ENCODE data around the gene PNPLA7.

The PNPLA7 gene

DNA sequence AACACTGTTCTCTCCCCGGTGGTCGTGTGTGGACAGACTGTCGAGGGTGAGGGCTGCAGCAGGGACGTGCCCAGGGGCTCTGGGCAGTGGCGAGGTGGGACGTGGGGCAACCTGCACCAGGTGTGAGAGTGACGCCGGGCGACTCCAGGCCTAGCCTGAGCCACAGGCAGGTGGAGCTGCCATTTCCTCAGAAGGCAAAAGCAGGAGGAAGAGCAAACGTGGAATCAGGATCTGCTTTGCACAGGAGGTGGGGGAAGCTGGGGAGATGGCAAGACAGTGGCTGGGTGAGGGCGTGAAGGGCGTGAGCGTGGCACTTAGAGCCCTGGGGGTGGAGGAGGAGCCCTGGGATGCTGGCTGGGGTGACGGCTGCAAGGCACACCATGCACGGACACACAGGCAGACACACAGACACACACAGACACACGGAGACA lies 51.5 kb downstream of the PNPLA7 start:
- H3K27ac Mint-ChIP-seq, result no peak overlapping the region
- peaks cover 10 to 12% of the 10 kb centered on the region in 2 donors for H3K4me1 Mint-ChIP-seq (ENCODE audit: low read depth in 2 of 2)
- ATAC-seq (replicated peaks) (no peak), DNase-seq (no peak)
- no peaks in the 10 kb centered on the region for H3K9me3 Mint-ChIP-seq
- peaks cover 21% of the 10 kb centered on the region for H3K36me3 Mint-ChIP-seq (ENCODE audit: insufficient read depth)
- no peak overlapping the region for H3K4me3 Mint-ChIP-seq
- no peaks in the 10 kb centered on the region for H3K27me3 Mint-ChIP-seq

DNA sequence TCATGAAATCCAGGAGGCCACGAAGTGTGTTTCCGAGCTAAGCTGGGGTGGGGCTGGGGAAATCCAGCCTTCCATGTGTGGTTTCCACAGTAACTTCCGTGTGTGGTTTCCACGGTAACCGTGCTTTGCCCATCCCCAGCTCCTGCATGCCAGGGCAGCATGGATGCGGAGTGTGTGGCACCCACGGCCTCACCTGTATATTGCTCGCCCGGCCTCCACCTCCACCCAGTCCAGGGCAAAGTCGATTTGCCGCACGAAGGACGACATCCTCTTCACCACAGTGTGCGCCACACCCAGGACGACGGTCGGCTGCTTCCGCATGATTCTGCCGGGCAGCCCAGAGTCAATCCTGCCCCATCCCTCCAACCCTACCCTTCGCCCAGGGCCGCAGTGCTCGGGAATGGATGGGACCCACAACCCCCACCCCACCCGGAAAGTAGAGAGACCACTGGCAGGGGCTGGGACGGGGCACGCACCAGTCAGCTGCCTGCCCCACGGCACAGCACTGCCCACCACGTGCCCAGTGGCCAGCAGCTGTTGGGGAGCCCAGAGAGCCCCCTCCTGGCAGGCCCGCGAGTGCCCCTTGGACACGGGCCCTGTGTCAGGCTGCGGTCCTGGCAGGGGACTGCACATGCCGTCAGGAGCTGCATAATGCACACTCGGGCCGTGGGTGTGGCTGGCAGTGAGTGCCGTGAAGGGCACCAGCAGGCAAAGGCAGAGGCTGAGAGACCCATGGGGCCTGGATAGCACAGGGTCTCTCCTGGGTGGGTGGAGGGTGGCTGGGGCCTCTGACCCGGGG lies 52.1 kb downstream of the PNPLA7 start:
- Mint-ChIP-seq H3K9me3 (no peaks in the 10 kb centered on the region), H3K36me3 (ENCODE audit: insufficient read depth) (peaks cover 21% of the 10 kb centered on the region)
- no peak for ATAC-seq (replicated peaks)

DNA sequence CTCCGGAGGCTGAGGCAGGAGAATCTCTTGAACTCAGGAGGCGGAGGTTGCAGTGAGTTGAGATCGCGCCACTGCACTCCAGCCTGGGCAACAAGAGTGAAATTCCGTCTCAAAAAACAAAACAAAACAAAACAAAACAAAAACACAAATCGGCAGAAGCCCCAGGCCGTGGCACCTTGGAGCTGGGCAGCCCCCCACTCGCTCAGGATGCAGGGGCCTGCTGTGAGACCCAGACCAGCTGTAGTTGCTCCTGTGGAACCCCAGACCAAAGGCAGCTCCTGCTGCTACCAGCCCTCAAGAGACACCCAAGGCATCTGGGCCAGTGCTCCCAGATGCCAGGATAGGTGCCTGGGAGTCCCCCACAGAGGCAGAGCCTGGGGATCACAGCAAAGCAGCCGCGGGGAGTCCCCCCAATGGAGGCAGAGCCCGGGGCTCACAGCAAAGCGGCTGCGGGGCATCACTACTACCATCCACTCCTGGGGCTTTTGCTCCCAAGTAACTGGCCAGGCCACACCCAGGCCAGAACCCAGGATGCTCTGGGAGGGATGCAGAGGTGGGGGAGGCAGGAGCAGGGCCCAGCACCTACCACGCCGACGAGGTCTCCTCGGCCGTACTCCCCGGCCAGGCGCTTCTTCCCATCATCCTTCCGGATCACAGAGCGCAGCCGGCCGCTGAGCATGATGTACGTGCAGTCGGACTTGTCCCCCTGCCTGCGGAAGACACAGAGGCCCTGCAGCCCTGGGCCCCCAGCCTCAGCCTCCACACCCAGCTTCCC lies 53.4 kb downstream of the PNPLA7 start:
- H3K36me3 Mint-ChIP-seq (ENCODE audit: insufficient read depth), result peaks cover 7% of the 10 kb centered on the region
- DNase-seq, result no peak
- no peak overlapping the region for H3K4me3 Mint-ChIP-seq
- peaks cover 4 to 6% of the 10 kb centered on the region in 2 donors for H3K4me1 Mint-ChIP-seq (ENCODE audit: low read depth in 2 of 2)
- H3K27ac Mint-ChIP-seq, result no peak overlapping the region
- H3K27me3 Mint-ChIP-seq, result no peaks in the 10 kb centered on the region
- ATAC-seq (replicated peaks), result no peak
- no peaks in the 10 kb centered on the region for H3K9me3 Mint-ChIP-seq

More for the DNA sequence above, 52.1 kb downstream of the PNPLA7 start:
- Mint-ChIP-seq H3K4me3 (no peak overlapping the region), H3K4me1 (ENCODE audit: low read depth in 2 of 2) (peaks cover 10 to 12% of the 10 kb centered on the region in 2 donors), H3K27me3 (no peaks in the 10 kb centered on the region), H3K27ac (no peak overlapping the region)
- no peak for DNase-seq

DNA sequence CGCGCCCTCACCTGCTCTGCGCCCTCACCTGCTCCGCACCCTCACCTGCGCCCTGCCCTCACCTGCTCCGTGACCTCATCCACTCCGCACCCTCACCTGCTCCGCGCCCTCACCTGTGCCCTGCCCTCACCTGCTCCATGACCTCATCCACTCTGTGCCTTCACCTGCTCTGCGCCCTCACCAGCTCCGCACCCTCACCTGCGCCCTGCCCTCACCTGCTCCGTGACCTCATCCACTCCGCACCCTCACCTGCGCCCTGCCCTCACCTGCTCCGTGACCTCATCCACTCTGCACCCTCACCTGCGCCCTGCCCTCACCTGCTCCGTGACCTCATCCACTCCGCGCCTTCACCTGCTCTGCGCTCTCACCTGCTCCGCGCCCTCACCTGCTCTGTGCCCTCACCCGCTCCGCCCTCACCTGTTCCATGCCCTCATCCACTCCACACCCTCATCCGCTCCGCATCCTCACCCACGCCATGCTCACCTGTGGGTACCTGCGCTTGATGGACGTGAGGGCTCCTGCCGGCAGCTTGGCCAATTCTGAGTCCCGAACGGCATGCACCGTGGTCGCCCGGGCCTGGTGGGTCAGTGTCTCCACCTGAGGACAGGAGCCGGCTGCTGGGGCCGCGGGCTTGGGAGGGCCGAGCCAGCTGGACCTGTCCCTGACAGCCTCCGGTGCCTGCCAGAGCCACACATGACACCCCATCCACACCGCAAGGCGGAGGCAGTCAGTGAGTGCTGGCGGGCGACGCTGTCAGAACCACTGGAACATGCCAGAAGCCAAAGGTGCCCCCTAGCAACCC lies 55.5 kb downstream of the PNPLA7 start:
- H3K36me3 Mint-ChIP-seq (ENCODE audit: insufficient read depth), result peaks cover 5% of the 10 kb centered on the region
- ATAC-seq (replicated peaks) (no peak), DNase-seq (no peak)
- H3K27me3 Mint-ChIP-seq, result no peaks in the 10 kb centered on the region
- no peak overlapping the region for H3K4me3 Mint-ChIP-seq
- peaks cover 4 to 11% of the 10 kb centered on the region in 2 donors for H3K4me1 Mint-ChIP-seq (ENCODE audit: low read depth in 2 of 2)
- peak overlapping the region in 1 of 2 donors; percentile 55 for H3K27ac Mint-ChIP-seq
- no peaks in the 10 kb centered on the region for H3K9me3 Mint-ChIP-seq

DNA sequence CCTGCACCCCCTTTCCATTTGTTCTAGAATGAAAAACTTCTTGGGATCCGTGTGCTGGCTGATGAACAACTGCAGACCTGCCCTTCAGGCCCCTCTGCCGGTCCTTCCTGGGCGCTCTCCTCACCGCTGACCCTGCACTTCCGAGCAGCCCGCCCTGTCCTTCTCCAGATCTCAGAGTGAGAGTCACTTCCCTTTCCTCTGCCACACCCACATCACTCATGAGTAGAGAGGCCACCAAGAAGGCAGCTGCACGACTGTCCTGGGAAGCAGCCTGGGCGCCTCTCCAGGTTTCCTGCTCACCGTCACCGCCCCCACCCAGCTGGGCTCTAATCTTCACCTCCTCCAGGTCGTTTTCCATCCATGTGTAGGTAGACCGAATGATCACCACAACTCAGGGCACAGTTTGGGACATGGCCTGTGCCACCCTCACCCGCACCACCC lies 56.1 kb downstream of the PNPLA7 start:
- Mint-ChIP-seq H3K27ac (peak overlapping the region in 1 of 2 donors; percentile 55), H3K27me3 (no peaks in the 10 kb centered on the region), H3K9me3 (no peaks in the 10 kb centered on the region), H3K36me3 (ENCODE audit: insufficient read depth) (peaks cover 5% of the 10 kb centered on the region), H3K4me1 (ENCODE audit: low read depth in 2 of 2) (peaks cover 3 to 11% of the 10 kb centered on the region in 2 donors), H3K4me3 (no peak overlapping the region)
- no peak for DNase-seq
- no peak for ATAC-seq (replicated peaks)

DNA sequence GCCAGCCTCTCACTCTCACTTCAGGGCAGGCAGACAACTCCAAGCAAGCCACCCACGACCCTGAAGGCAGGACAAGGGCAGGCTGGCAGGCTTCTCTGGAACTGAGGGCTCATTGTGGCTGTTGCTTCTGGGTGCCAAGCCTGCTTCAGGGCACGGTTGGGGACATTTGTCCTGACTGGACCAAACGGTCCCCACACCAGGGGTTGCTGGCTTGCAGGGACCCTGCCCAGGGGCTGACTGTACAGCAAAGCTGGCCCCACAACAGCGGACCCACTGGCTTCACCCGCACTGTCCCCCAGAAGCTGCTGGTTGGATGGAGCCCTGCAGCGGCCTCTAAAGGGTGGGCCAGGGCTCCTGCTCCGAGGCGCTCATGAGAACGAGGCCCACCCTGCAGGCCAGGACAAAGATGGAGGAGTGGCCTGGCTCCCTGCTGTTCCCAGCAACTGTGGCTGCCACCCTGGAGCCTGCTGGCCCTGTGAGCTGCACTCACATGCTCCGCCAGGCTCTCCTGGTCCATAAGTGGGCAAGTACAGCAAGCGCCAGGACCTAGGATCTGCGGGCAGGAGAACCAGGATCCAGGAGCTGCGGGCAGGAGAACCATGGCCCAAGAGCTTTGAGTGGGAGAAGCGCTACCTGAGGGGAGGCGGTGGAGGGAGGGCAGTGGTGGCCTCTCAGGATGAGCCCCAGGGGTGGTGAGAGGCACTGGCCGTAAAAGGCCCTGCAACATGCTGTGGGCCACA lies 56.7 kb downstream of the PNPLA7 start:
- peaks cover 0 to 11% of the 10 kb centered on the region in 2 donors for H3K4me1 Mint-ChIP-seq (ENCODE audit: low read depth in 2 of 2)
- H3K4me3 Mint-ChIP-seq, result no peak overlapping the region
- peak overlapping the region in 1 of 2 donors; percentile 55 for H3K27ac Mint-ChIP-seq
- peaks cover 5% of the 10 kb centered on the region for H3K36me3 Mint-ChIP-seq (ENCODE audit: insufficient read depth)
- ATAC-seq (replicated peaks) (no peak), DNase-seq (no peak)
- no peaks in the 10 kb centered on the region for H3K27me3 Mint-ChIP-seq
- H3K9me3 Mint-ChIP-seq, result no peaks in the 10 kb centered on the region

DNA sequence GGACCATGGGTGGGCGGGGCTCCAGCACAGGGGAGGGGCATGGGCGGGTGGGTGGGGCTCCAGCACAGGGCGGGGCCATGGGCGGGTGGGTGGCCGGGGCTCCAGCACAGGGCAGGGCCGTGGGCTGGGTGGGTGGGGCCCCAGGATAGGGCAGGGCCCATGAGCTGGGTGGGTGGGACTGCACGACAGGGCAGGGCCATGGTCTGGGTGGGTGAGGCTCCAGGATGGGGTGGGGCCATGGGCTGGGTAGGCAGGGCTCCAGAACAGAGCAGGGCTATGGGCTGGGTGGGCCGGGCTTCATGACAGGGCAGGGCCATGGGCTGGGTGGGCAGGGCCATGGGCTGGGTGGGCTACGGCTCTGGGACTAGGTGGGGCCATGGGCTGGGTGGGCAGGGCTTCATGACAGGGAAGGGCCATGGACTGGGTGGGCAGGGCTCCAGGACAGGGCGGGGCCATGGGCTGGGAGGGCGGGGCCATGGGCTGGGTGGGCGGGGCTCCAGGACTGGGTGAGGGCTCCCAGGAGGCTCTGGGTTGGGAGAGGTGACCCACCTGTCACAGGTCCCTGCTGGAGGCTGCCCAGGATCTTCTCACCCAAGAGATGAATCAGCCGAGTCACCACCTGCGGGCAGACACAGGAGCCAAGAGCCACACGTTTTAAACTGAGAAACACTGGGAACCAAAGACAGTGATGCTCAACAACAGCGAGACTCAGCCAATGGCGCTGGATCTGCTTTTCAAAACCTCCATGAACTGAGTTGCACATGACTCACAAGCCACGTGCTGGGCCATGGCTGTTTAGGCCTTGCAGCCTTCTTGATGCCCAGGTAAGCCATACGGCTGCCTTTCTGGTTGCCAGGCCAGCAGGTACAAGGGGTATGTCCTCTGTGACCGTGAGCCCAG lies 57.5 kb downstream of the PNPLA7 start:
- peaks cover 5% of the 10 kb centered on the region for H3K36me3 Mint-ChIP-seq (ENCODE audit: insufficient read depth)
- no peak for DNase-seq
- H3K4me3 Mint-ChIP-seq, result no peak overlapping the region
- no peaks in the 10 kb centered on the region for H3K27me3 Mint-ChIP-seq
- ATAC-seq (replicated peaks), result peak; percentile 61
- H3K27ac Mint-ChIP-seq, result no peak overlapping the region
- peaks cover 0 to 11% of the 10 kb centered on the region in 2 donors for H3K4me1 Mint-ChIP-seq (ENCODE audit: low read depth in 2 of 2)
- H3K9me3 Mint-ChIP-seq, result no peaks in the 10 kb centered on the region

DNA sequence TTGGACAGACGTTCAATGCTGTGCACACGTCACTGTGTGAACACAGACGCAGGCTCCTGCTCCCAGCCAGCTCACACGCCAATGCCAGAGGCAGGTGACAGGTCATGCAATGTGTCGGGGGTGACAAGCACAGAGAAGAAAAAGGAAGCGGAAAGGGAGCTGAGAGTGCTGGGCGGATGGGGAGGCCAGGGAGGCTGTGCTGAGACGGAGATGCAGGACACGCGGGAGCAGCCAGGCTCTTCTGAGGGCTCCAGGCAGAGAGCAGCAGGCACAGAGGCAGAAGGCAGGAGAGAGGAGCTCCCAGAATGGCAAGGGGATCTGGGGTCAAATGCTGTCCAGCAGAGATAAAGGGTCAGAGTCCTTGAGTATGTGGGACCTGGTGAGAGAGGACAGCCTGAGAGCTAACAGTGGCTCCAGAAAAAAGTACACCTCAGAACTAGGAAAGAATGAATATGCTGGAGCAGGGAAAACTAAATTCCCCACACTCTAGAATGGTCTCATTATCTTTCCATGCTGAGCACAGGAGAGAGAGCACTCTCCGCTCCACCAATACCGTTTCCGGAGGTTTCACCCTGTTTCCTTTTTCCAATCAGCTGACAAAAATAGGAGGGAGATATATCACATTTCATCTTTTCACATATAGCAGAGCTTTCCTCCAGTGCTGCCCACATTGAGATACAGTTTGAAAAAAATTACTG lies 58.3 kb downstream of the PNPLA7 start:
- Mint-ChIP-seq H3K4me1 (ENCODE audit: low read depth in 2 of 2) (peaks cover 0 to 11% of the 10 kb centered on the region in 2 donors), H3K4me3 (no peak overlapping the region), H3K27ac (no peak overlapping the region), H3K9me3 (no peaks in the 10 kb centered on the region), H3K27me3 (no peaks in the 10 kb centered on the region), H3K36me3 (ENCODE audit: insufficient read depth) (peaks cover 5% of the 10 kb centered on the region)
- no peak for ATAC-seq (replicated peaks)
- no peak for DNase-seq

DNA sequence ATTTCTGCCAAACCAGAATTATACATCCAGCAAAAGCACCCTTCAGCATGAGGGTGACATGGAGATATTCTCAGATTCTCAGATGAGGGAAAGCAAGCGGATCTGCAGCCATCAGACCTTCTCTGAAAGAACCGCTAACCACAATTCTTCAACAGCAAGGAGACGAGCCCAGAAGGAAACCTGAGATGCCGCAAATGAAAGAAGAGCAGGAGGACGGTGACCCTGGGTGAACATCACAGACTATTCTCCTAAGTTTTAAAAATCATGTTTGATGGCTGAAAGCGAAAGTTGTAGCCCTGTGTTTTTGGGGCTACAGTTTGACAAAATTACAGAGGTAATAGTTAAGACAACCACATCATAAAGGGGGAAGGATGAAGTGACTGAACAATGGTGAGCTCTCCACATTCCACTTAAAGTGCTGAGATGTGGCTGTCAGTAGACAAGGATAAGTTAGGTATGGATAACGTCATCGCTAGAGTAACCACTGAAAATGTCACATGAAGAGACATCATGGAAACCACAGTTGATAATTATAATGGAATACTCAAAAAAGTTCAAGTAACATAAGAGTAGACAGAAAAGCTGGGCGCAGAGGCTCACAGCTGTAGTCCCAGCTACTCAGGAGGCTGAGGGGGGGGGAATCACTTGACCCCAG lies 59.5 kb downstream of the PNPLA7 start:
- ATAC-seq (replicated peaks) (no peak), DNase-seq (no peak)
- H3K9me3 Mint-ChIP-seq, result no peaks in the 10 kb centered on the region
- no peak overlapping the region for H3K27ac Mint-ChIP-seq
- no peaks in the 10 kb centered on the region for H3K36me3 Mint-ChIP-seq (ENCODE audit: insufficient read depth)
- peaks cover 0 to 11% of the 10 kb centered on the region in 2 donors for H3K4me1 Mint-ChIP-seq (ENCODE audit: low read depth in 2 of 2)
- H3K4me3 Mint-ChIP-seq, result no peak overlapping the region
- H3K27me3 Mint-ChIP-seq, result no peaks in the 10 kb centered on the region

DNA sequence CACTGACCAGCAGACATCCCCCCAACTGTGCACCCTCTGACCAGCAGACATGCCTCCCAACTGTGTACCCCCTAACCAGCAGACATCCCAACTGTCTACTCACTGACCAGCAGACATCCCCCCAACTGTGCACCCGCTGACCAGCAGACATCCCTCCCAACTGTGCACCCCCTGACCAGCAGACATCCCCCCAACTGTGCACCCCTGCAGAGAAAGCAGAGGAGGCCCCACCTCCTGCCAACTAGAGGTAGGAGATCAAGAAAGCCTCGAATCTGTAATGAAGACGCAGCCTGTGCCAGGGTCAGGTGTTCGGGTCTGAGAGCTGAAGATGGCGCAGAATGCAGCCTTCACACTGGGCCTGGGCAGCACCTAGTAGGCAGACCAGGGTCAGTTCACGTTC lies 61.3 kb downstream of the PNPLA7 start:
- Mint-ChIP-seq H3K36me3 (ENCODE audit: insufficient read depth) (no peaks in the 10 kb centered on the region), H3K4me3 (no peak overlapping the region), H3K9me3 (no peaks in the 10 kb centered on the region), H3K27ac (no peak overlapping the region), H3K4me1 (ENCODE audit: low read depth in 2 of 2) (peaks cover 0 to 5% of the 10 kb centered on the region in 2 donors), H3K27me3 (no peaks in the 10 kb centered on the region)
- no peak for ATAC-seq (replicated peaks)
- DNase-seq, result no peak

DNA sequence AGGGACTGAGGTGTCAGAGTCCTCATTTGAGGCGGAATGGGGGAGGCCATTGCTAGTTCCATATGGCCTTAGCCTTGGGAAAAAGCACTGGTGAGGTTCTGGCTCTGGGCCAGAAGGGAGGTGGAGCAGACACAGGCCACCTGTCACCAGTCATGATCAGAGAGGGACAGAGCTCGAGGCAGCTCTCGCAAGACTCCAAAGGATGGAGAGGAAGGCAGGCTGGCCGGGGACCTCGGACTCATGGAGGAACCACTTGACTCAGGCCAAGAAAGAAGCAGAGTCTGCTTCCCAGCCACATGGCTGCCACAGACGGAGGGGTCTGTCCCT lies 61.9 kb downstream of the PNPLA7 start:
- no peaks in the 10 kb centered on the region for H3K36me3 Mint-ChIP-seq (ENCODE audit: insufficient read depth)
- no peak overlapping the region for H3K27ac Mint-ChIP-seq
- H3K9me3 Mint-ChIP-seq, result no peaks in the 10 kb centered on the region
- no peak for ATAC-seq (replicated peaks)
- no peak for DNase-seq
- peaks cover 0 to 5% of the 10 kb centered on the region in 2 donors for H3K4me1 Mint-ChIP-seq (ENCODE audit: low read depth in 2 of 2)
- H3K4me3 Mint-ChIP-seq, result no peak overlapping the region
- no peaks in the 10 kb centered on the region for H3K27me3 Mint-ChIP-seq
